Activated CD4-positive, alpha-beta memory T cell treated with anti-CD3 and anti-CD28 coated beads, Interleukin-2, amount 10 ng/mL, durations not matched to agents 7 days and 5 days (primary cell): ENCODE results near the gene XRCC6. TPM values are rescaled to one million over a fixed set of nuclear protein-coding genes. Genes with fewer than 3 reads are reported as not detected.
A peak's percentile ranks its signal among the peaks of the same experiment; 100 is the strongest.
"Not testable (repeated sequence)": the region's sequence is repeated elsewhere in the genome, so short reads cannot be mapped to it uniquely, and the experiment has no call there.

ENCODE experiments used
- CTCF ChIA-PET: fragments of 350-600 bp; sonication (Branson Sonifier 250); formaldehyde crosslinking; loops from one replicate; lab custom pipeline; 2021; ENCODE audit warnings: antibody characterized with exemption, inconsistent platforms; lab: Charles Lee
- POLR2A ChIA-PET: fragments of 350-600 bp; sonication (Branson Sonifier 250); formaldehyde crosslinking; loops from one replicate; lab custom pipeline; 2021; ENCODE audit warnings: antibody characterized with exemption; lab: Charles Lee
- DNase-seq: peaks from one replicate; pipeline ENCODE4 v3.0.0-alpha.2; 2020
- H3K27ac Mint-ChIP-seq: one replicate; pipeline ENCODE4 v1.8.0; 2021; ENCODE audit warnings: mild to moderate bottlenecking, mixed read lengths
- H3K27me3 Mint-ChIP-seq: one replicate; pipeline ENCODE4 v1.8.0; 2021; ENCODE audit warnings: mixed read lengths
- H3K36me3 Mint-ChIP-seq: one replicate; pipeline ENCODE4 v1.8.0; 2021; ENCODE audit warnings: low read depth, mixed read lengths
- H3K4me1 Mint-ChIP-seq: one replicate; pipeline ENCODE4 v1.8.0; 2021; ENCODE audit warnings: mixed read lengths
- H3K4me3 Mint-ChIP-seq: one replicate; pipeline ENCODE4 v1.8.0; 2021; ENCODE audit warnings: mild to moderate bottlenecking, mixed read lengths
- H3K9me3 Mint-ChIP-seq: one replicate; pipeline ENCODE4 v1.8.0; 2021; ENCODE audit warnings: mixed read lengths
- total RNA-seq, 2 experiments: library from RNA; stranded (reverse); gene quantifications; one replicate each; pipeline ENCODE4 v1.2.3, GENCODE V29; 2021

Gene XRCC6
- total RNA-seq, 2 experiments from 2014 or later = 244 to 251 TPM

DNA sequence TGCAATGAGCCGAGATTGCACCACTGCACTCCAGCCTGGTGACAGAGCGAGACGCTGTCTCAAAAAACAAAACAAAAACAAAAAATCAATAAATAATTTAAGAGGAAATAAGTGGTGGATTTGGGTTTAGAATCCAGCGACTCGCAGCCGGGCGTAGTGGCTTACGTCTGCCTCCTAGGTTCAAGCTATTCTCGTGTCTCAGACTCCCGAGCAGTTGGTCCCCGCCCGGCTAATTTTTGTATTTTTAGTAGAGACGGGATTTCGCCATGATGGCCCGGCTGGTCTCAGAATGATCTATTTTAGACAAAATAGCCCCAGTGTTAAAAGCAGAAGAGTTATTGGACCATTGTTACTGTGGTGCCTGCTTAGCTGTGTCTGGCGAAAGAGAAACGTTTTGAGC, 37.8 kb downstream of the XRCC6 start:
- H3K27ac Mint-ChIP-seq = no peak overlapping the region
- H3K4me3 Mint-ChIP-seq = no peak overlapping the region
- no peaks in the 10 kb centered on the region for H3K27me3 Mint-ChIP-seq
- CTCF ChIA-PET = interaction anchor here (1.5 kb wide), 1 partner anchor 8 kb away, joined by 6 read pairs; no protein-coding TSS in a partner anchor
- H3K4me1 Mint-ChIP-seq = peaks cover 6% of the 10 kb centered on the region
- H3K9me3 Mint-ChIP-seq = no peaks in the 10 kb centered on the region
- DNase-seq = no peak
- H3K36me3 Mint-ChIP-seq = peaks cover 66% of the 10 kb centered on the region
- POLR2A ChIA-PET = interaction anchor here (0.7 to 2.4 kb wide), 2 partner anchors 8 to 69 kb away, joined by 3 to 6 read pairs; partner anchors contain the start of gene PMM1

DNA sequence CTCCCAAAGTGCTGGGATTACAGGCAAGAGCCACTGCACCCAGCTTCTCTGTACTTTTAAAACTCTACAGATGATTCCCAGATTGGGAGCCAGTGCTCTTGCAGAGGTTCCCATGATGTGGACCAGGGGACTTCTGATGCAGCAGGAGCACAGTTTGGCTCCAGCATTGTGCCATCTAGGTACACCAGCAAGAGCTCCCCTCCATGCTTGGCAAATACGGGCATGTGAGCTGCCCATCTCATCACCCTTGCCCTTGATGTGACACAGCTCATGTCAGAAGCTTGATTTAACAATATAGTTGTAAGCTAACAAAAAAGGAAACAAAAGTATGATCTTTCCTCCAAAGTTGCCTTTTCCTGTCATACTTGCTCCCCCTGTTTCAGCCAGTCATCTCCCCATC, 38.8 kb downstream of the XRCC6 start:
- no peak for DNase-seq
- Mint-ChIP-seq H3K27me3 (no peaks in the 10 kb centered on the region), H3K4me1 (no peaks in the 10 kb centered on the region), H3K27ac (no peak overlapping the region), H3K9me3 (no peaks in the 10 kb centered on the region), H3K36me3 (peaks cover 64% of the 10 kb centered on the region), H3K4me3 (no peak overlapping the region)
- ChIA-PET CTCF (no interaction called here), POLR2A (interaction anchor here (1.0 to 1.4 kb wide), 2 partner anchors 13 to 38 kb away, joined by 3 to 4 read pairs; partner anchors contain the start of gene XRCC6)

DNA sequence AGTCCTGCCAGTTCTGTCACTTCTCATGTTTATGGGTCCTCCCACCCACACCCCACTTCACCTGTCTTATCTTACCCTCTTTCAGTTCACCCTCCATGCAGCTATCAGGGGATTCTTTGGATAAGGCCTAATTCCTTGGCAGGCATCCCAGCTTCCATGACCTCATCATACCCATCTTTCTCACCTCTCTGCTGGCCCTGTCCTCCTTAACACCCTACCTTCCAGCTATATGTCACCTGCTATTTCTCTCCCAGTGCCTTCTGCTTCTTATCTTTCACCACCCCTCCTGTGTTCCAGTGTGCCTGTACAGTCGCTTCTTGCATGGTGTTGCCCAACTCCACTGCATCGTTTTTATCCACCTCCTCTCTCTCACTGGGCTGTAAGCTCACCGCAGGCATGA, 39.3 kb downstream of the XRCC6 start:
- Mint-ChIP-seq H3K9me3 (no peaks in the 10 kb centered on the region), H3K36me3 (peaks cover 66% of the 10 kb centered on the region), H3K27me3 (no peaks in the 10 kb centered on the region), H3K4me3 (no peak overlapping the region), H3K4me1 (peaks cover under 1% of the 10 kb centered on the region), H3K27ac (no peak overlapping the region)
- CTCF ChIA-PET = interaction anchor here (0.6 kb wide), 1 partner anchor 19 kb away, joined by 3 read pairs; no protein-coding TSS in a partner anchor
- POLR2A ChIA-PET = interaction anchor here (0.5 to 1.4 kb wide), 3 partner anchors 13 to 229 kb away, joined by 3 to 4 read pairs (median 3); partner anchors contain the start of gene XRCC6
- DNase-seq = no peak

- H3K27me3 Mint-ChIP-seq = no peaks in the 10 kb centered on the region
- H3K27ac Mint-ChIP-seq = no peak overlapping the region
- H3K36me3 Mint-ChIP-seq = peaks cover 62% of the 10 kb centered on the region
- H3K4me1 Mint-ChIP-seq = peaks cover 2% of the 10 kb centered on the region
- ChIA-PET CTCF (interaction anchor here (0.6 kb wide), 1 partner anchor 18 kb away, joined by 3 read pairs; no protein-coding TSS in a partner anchor), POLR2A (no interaction called here)
- no peaks in the 10 kb centered on the region for H3K9me3 Mint-ChIP-seq
- no peak for DNase-seq
- no peak overlapping the region for H3K4me3 Mint-ChIP-seq
Measured at GRCh38 chr22:41661088-41661487, 40.0 kb downstream of the XRCC6 start.

GRCh38 chr22:41661713-41662112, 40.6 kb downstream of the XRCC6 start:
- peaks cover 6% of the 10 kb centered on the region for H3K4me1 Mint-ChIP-seq
- no peak for DNase-seq
- no peak overlapping the region for H3K4me3 Mint-ChIP-seq
- no peak overlapping the region for H3K27ac Mint-ChIP-seq
- no peaks in the 10 kb centered on the region for H3K27me3 Mint-ChIP-seq
- ChIA-PET POLR2A (no interaction called here), CTCF (no interaction called here)
- peaks cover 61% of the 10 kb centered on the region for H3K36me3 Mint-ChIP-seq
- H3K9me3 Mint-ChIP-seq = no peaks in the 10 kb centered on the region

DNA sequence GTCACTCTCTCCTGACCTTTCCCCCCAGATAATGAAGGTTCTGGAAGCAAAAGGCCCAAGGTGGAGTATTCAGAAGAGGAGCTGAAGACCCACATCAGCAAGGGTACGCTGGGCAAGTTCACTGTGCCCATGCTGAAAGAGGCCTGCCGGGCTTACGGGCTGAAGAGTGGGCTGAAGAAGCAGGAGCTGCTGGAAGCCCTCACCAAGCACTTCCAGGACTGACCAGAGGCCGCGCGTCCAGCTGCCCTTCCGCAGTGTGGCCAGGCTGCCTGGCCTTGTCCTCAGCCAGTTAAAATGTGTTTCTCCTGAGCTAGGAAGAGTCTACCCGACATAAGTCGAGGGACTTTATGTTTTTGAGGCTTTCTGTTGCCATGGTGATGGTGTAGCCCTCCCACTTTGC, 42.5 kb downstream of the XRCC6 start:
- ChIA-PET POLR2A (interaction anchor here (0.7 to 5.7 kb wide), 3 partner anchors 24 to 280 kb away, joined by 3 to 76 read pairs (median 5); partner anchors contain the start of gene SNU13), CTCF (interaction anchor here (0.6 to 2.0 kb wide), 2 partner anchors 10 to 26 kb away, joined by 3 to 6 read pairs; no protein-coding TSS in a partner anchor)
- not testable (repeated sequence) for H3K27me3 Mint-ChIP-seq, H3K27ac Mint-ChIP-seq, H3K9me3 Mint-ChIP-seq, DNase-seq, H3K4me3 Mint-ChIP-seq
- Mint-ChIP-seq H3K36me3 (peaks cover 53% of the 10 kb centered on the region), H3K4me1 (peaks cover 15% of the 10 kb centered on the region)

GRCh38 chr22:41664490-41664889, 43.4 kb downstream of the XRCC6 start:
- Mint-ChIP-seq H3K9me3 (no peaks in the 10 kb centered on the region), H3K27me3 (no peaks in the 10 kb centered on the region), H3K4me3 (no peak overlapping the region), H3K36me3 (peaks cover 52% of the 10 kb centered on the region), H3K27ac (no peak overlapping the region), H3K4me1 (peaks cover 20% of the 10 kb centered on the region)
- DNase-seq = no peak
- POLR2A ChIA-PET = interaction anchor here (5.7 kb wide), 1 partner anchor 23 kb away, joined by 76 read pairs; the partner anchor contains the start of gene SNU13
- CTCF ChIA-PET = interaction anchor here (0.6 to 2.0 kb wide), 2 partner anchors 11 to 34 kb away, joined by 4 to 6 read pairs; no protein-coding TSS in a partner anchor

- Mint-ChIP-seq H3K27me3 (no peaks in the 10 kb centered on the region), H3K27ac (no peak overlapping the region), H3K9me3 (no peaks in the 10 kb centered on the region), H3K36me3 (peaks cover 49% of the 10 kb centered on the region), H3K4me3 (no peak overlapping the region), H3K4me1 (peaks cover 21% of the 10 kb centered on the region)
- ChIA-PET CTCF (interaction anchor here (0.6 to 2.0 kb wide), 2 partner anchors 11 to 35 kb away, joined by 4 to 6 read pairs; no protein-coding TSS in a partner anchor), POLR2A (interaction anchor here (5.7 kb wide), 1 partner anchor 23 kb away, joined by 76 read pairs; the partner anchor contains the start of gene SNU13)
- DNase-seq = no peak
Measured at GRCh38 chr22:41664951-41665350, 43.9 kb downstream of the XRCC6 start.

GRCh38 chr22:41668971-41669911, 48.1 kb downstream of the XRCC6 start:
- peaks cover 29% of the 10 kb centered on the region for H3K36me3 Mint-ChIP-seq
- no peak overlapping the region for H3K27ac Mint-ChIP-seq
- POLR2A ChIA-PET = interaction anchor here (0.9 to 2.9 kb wide), 5 partner anchors 7 to 164 kb away, joined by 3 to 24 read pairs (median 6); partner anchors contain the start of genes SNU13 and SREBF2

GRCh38 chr22:41672096-41672495, 51.0 kb downstream of the XRCC6 start:
- not testable (repeated sequence) for H3K9me3 Mint-ChIP-seq, H3K27ac Mint-ChIP-seq, H3K4me3 Mint-ChIP-seq, H3K27me3 Mint-ChIP-seq, DNase-seq
- CTCF ChIA-PET = interaction anchor here (1.2 kb wide), 1 partner anchor 25 kb away, joined by 5 read pairs; no protein-coding TSS in a partner anchor
- Mint-ChIP-seq H3K36me3 (peaks cover 33% of the 10 kb centered on the region), H3K4me1 (peaks cover 23% of the 10 kb centered on the region)
- POLR2A ChIA-PET = interaction anchor here (0.7 to 1.3 kb wide), 2 partner anchors 15 to 17 kb away, joined by 3 to 4 read pairs; partner anchors contain the start of gene SNU13

More at GRCh38 chr22:41668971-41669911, 48.1 kb downstream of the XRCC6 start:
- DNase-seq = no peak
- H3K9me3 Mint-ChIP-seq = no peaks in the 10 kb centered on the region
- CTCF ChIA-PET = no interaction called here
- no peaks in the 10 kb centered on the region for H3K27me3 Mint-ChIP-seq
- peaks cover 24% of the 10 kb centered on the region for H3K4me1 Mint-ChIP-seq
- H3K4me3 Mint-ChIP-seq = no peak overlapping the region

GRCh38 chr22:41672780-41673509, 51.9 kb downstream of the XRCC6 start:
- H3K27me3 Mint-ChIP-seq = no peaks in the 10 kb centered on the region
- POLR2A ChIA-PET = interaction anchor here (0.8 to 5.0 kb wide), 2 partner anchors 15 to 48 kb away, joined by 3 to 28 read pairs; partner anchors contain the start of gene SNU13
- peaks cover 38% of the 10 kb centered on the region for H3K36me3 Mint-ChIP-seq
- no peaks in the 10 kb centered on the region for H3K9me3 Mint-ChIP-seq
- H3K4me3 Mint-ChIP-seq = no peak overlapping the region
- DNase-seq = no peak
- peaks cover 21% of the 10 kb centered on the region for H3K4me1 Mint-ChIP-seq
- no peak overlapping the region for H3K27ac Mint-ChIP-seq
- CTCF ChIA-PET = interaction anchor here (1.2 kb wide), 1 partner anchor 24 kb away, joined by 5 read pairs; no protein-coding TSS in a partner anchor

DNA sequence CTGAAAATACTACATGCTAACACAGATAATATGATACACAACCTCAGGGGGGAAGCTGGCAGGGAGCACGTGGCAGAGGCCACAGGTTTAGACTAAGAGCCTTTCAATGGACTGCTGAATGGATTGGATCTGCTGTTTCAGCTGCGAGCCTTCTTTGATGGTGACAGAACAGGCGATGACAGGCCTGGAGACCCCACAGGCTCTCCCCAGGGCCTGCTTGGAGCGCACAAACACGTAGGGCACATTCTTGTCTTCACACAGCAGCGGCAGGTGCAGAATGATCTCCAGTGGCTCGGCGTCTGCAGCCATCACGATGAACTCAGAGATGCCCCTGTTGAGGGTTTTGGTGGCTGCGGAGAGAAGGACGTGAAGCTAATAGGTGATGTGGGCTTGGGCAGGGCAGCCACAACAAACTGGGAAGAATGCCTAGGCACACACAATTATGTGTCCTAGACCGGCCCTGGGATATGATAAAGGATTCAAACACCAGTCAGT, 53.8 kb downstream of the XRCC6 start:
- no peaks in the 10 kb centered on the region for H3K27me3 Mint-ChIP-seq
- CTCF ChIA-PET = interaction anchor here (3.4 kb wide), 1 partner anchor 8 kb away, joined by 16 read pairs; no protein-coding TSS in a partner anchor
- H3K9me3 Mint-ChIP-seq = no peaks in the 10 kb centered on the region
- H3K36me3 Mint-ChIP-seq = peaks cover 48% of the 10 kb centered on the region
- no peak overlapping the region for H3K4me3 Mint-ChIP-seq
- DNase-seq = no peak
- POLR2A ChIA-PET = interaction anchor here (1.0 to 5.0 kb wide), 2 partner anchors 13 to 55 kb away, joined by 3 to 28 read pairs; partner anchors contain the start of gene SNU13
- peaks cover 16% of the 10 kb centered on the region for H3K4me1 Mint-ChIP-seq
- peak overlapping the region; percentile 3 for H3K27ac Mint-ChIP-seq
